Mononuclear cell (primary cell): ENCODE results near the gene STRBP. TPM values are rescaled to one million over a fixed set of nuclear protein-coding genes. Genes with fewer than 3 reads are reported as not detected.

Source experiments
- H3K27me3 ChIP-seq: 2 replicates; pipeline ENCODE4 v1.6.0; 2011; ENCODE audit warnings: low read length, control low read depth; ENCODE audit not compliant: insufficient read depth
- H3K4me1 ChIP-seq: 2 replicates; pipeline ENCODE4 v1.5.1; 2011; ENCODE audit warnings: mild to moderate bottlenecking, low read length, control low read depth; ENCODE audit not compliant: insufficient read depth
- H3K4me3 ChIP-seq: 2 replicates; pipeline ENCODE4 v1.5.1; 2011; ENCODE audit warnings: mild to moderate bottlenecking, low read length, moderate library complexity
- H3K9me3 ChIP-seq: 2 replicates; pipeline ENCODE4 v1.5.1; 2011; ENCODE audit warnings: low read depth, mild to moderate bottlenecking, control low read depth, low read length
- total RNA-seq: library from RNA; depleted of rRNA; stranded (reverse); fragments of >200 nt; gene quantifications from one replicate; pipeline ENCODE4 v1.2.3, GENCODE V29; 2012

Gene STRBP
- total RNA-seq, 1 donor = 13.6 TPM

DNA sequence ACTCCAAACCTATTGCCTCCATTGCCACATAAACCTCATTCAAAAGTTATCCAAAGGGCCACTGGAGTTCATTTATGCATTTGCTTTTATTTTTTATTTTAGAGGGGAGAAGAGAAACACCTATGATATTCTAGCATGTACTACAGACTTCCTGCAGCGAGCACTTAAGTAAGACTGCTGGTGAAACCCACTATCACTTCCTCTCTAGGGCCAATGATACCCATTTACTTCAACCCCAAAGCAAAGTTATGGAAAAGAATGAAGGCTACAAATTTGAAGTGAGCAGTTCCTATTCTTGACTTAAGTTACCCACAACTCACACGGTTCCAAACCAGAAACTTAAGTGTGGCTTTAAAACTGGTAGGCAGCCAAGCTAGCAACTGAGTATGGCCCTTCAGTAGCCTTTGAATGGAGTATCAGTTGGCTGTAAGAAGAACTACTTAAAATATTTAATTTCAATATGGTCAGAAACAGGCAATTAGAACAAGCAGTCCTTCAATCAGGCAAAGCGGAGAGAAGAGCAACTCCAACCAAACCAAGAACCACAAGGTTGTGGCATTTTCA lies 140.8 kb downstream of the STRBP start:
- H3K4me1 ChIP-seq = peaks cover 3% of the 10 kb centered on the region
- no peaks in the 10 kb centered on the region for H3K9me3 ChIP-seq
- H3K4me3 ChIP-seq = no peak overlapping the region
- no peaks in the 10 kb centered on the region for H3K27me3 ChIP-seq

DNA sequence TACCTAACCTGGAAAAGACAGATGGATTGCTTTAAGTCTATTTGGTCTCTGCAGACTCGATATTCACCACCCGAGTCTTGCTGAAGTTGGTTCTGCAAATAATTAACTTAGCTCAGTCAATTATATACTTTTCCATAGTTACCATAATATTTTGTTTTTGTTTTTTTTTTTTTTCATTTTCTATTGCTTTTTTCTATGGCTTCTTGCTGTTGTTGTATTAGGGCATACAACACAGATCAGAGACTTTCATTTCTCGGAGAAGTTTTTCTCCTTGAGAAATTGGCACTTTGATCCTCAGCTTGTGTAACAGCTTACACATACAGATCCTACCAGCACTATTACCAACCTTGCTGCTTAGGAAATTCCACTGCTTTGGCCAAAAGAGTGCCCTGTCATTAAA lies 146.9 kb downstream of the STRBP start:
- Histone ChIP-seq H3K27me3 (no peaks in the 10 kb centered on the region), H3K4me1 (no peaks in the 10 kb centered on the region), H3K9me3 (no peaks in the 10 kb centered on the region), H3K4me3 (no peak overlapping the region)

DNA sequence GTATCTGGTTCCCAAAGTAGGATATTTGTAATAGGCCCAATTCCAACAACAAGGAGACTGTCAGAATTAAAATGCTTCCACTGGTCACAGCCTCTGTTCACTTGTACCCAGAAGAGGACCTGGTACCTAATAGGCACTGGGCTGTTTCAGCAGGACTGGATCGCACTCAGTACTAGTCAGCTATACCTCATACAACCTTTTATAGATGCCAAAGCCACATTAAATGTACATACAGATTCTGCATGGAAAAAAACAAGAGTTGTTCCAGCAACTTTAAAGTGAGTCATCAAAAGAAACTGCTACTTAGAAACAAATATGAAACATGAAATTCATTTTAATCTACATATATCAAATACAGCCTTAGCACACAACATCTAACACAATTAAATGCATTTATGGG lies 147.4 kb downstream of the STRBP start:
- no peaks in the 10 kb centered on the region for H3K4me1 ChIP-seq
- no peaks in the 10 kb centered on the region for H3K9me3 ChIP-seq
- H3K27me3 ChIP-seq = no peaks in the 10 kb centered on the region
- no peak overlapping the region for H3K4me3 ChIP-seq

DNA sequence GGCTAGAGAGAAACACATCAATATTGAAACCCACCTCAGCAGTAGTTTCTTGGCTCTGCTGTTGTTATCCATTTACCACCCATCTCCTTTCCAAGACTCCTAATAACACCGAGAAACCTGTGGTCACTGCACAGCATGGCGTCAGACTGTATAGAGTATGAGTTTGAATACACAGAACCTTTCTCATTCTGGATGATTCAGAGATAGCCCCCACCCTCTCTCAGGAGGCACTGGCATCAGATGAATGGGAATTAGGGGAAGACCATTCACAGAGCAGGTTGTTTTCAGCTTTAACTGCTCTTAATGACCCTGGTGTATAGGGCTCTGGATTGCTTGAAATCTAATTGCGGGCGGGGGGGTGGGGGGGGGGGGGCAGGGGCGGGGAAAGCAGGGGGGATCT lies 148.3 kb downstream of the STRBP start:
- Histone ChIP-seq H3K27me3 (no peaks in the 10 kb centered on the region), H3K4me3 (no peak overlapping the region), H3K4me1 (no peaks in the 10 kb centered on the region), H3K9me3 (no peaks in the 10 kb centered on the region)

DNA sequence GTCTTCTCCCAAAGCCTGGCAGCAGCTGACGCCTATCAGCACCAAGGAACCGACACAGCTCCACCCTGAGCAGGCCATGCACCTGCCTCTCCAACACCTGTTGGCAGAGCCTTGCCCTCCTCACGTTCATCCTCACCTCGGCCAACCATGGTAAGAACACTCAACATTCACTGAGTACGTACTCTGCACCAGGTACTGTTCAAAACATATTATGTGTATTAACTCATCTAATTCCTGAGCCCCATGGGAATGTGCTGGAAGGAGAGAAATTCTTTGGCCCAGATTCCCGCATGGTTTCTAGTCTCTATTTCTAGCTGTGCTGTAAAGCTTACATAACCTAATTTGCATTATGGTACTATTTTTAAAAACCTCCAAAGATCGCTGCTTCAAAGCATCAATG lies 148.8 kb downstream of the STRBP start:
- no peaks in the 10 kb centered on the region for H3K9me3 ChIP-seq
- H3K4me1 ChIP-seq = no peaks in the 10 kb centered on the region
- no peak overlapping the region for H3K4me3 ChIP-seq
- no peaks in the 10 kb centered on the region for H3K27me3 ChIP-seq

DNA sequence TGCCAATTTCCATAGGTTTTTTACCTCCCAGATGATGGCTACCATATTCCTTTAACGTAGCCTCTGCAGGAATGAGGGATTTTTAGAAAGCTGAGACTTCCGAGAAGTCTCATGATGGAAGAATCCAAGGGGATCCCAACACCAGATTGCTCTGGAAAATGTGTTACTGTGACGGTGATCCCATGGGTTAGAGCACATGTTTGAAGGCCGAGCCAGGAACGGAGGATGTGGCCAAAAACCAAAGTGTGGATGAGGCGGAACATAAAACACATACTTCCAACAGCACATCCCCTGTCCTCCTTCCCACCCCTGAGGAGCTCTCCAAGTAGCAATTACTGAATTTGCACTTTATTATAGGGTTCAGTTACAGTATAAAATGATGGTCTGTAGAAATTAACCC lies 152.3 kb downstream of the STRBP start:
- no peaks in the 10 kb centered on the region for H3K4me1 ChIP-seq
- no peaks in the 10 kb centered on the region for H3K27me3 ChIP-seq
- no peaks in the 10 kb centered on the region for H3K9me3 ChIP-seq
- no peak overlapping the region for H3K4me3 ChIP-seq

DNA sequence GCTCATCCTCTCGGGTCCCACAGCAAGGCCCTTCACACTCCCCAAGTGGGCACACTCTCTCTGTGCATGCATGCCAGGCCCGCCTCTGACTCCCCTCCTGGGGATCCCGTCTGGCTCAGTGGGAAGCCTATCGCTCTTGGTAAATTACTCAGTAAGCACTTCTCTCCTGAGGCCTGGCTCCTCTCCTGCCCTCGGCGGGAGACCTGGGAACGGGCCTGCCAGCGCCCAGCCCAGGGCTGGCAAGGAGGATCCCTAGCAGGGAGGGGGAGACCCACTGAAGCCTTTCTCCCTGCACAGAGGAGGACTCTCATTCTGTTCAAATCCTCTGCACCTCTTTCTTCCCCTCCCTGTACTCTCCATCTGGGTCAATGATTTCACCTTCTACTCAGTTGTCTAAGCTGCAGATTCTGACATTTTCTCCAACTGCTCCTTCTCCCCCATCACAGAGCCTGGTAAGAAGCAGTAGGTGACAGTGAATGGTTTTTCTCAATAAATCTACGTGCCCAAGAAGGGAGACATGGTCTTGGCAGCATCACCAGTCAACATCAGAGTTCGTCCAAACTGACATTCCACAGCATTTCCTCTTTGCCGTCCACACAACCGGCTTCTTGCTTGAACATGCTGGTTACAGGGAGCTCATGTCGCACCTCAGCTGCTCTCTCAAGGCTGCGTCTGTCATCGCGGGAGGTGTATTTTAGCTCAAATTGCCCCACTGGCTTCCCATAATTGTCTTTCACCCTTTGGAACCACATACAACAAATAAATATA lies 153.1 kb downstream of the STRBP start:
- no peaks in the 10 kb centered on the region for H3K9me3 ChIP-seq
- H3K4me3 ChIP-seq = no peak overlapping the region
- no peaks in the 10 kb centered on the region for H3K4me1 ChIP-seq
- no peaks in the 10 kb centered on the region for H3K27me3 ChIP-seq

DNA sequence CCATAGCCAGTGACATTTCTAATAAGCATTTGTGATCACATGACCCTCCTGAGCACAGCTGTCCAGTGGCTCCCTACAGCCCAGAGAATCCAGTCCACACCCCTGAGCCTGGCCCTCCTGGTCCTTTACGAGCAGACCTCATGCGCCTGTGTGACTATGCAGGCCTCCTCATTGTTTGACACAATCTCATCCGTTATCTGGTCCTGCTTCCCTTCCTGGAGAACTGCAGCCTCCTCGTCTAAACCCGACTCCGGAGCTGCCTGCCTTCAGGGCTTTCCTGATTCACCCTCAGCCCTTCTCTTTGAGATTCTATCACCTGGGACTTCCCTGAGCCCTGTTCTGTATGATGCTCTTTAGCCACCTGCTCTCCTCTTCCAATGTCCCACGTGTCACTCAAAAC lies 155.2 kb downstream of the STRBP start:
- no peaks in the 10 kb centered on the region for H3K4me1 ChIP-seq
- H3K27me3 ChIP-seq = no peaks in the 10 kb centered on the region
- no peak overlapping the region for H3K4me3 ChIP-seq
- no peaks in the 10 kb centered on the region for H3K9me3 ChIP-seq

DNA sequence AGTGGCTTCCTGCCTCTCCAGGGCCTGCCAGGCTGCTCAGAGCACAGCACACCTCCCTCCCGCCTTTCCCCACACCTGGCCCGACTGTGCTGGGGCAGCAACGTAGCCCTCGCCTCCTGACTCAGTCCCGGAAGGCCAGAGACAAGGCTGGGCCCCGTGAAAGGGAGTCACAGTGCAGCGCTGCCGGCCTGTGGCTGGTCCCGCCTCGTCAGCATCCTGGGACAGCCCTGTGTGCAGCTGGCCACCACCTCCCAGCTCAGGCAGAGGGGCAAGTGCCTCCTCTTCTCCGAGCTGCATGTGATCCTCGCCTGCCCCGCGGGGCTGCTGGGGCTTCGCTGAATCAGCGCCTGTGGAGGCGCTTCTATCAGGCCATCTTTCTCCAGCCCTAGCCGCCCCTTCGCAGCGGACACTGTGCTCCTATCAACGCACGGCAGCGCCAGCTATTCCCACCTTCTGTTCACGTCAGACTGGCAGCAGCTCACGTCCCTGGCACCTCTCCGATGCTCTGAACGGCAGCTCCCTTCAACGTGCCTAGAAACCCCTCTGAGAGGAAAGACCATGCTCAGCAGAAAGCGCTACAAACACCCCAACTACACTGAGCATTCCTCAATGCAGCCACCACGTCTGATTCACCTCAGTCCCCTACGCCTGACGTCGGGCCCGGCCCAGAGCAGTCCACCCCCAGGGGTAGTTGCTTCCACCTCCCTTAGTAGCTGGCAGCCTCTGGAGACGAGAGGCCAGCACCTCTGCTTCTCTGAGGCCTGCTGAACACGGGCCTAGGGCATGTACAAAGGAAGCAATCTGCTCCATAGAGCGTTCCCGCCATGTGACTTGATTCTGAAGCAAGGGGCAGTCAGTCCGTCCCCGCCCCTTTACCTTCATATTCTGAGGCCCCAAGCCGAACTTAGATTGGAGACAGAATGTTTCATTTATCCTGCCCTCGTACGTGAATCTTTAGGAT lies 156.1 kb downstream of the STRBP start:
- Histone ChIP-seq H3K4me3 (no peak overlapping the region), H3K4me1 (no peaks in the 10 kb centered on the region), H3K9me3 (no peaks in the 10 kb centered on the region), H3K27me3 (no peaks in the 10 kb centered on the region)

DNA sequence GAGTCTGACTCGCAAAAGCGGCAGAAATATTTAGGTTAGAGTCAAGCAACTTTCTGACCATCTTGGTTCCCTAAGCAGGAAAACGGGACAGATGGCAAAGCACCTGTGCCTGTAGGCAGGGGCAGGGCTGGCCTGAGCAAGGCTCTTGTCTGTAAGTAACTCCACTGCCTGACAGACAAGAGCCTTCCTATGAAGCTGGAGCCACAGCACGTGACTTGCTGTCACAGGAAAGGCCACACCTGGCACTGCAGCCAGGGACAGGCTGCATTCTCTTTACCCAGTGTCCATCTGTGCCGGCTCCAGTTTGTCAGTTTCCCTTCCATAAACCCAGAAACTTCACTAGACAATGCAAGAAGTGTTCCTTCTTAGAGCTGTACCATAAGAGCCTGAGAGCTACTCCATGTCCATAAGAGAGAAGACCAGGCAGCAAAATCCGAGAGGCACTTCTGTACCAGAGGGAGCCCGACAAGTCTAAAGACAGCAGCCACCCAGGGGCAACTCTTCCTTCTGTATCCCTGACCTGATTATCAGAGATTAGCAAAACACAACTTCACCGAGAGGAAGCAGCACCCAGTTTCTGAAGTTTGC lies 156.9 kb downstream of the STRBP start:
- Histone ChIP-seq H3K9me3 (no peaks in the 10 kb centered on the region), H3K4me1 (no peaks in the 10 kb centered on the region), H3K4me3 (no peak overlapping the region), H3K27me3 (no peaks in the 10 kb centered on the region)

DNA sequence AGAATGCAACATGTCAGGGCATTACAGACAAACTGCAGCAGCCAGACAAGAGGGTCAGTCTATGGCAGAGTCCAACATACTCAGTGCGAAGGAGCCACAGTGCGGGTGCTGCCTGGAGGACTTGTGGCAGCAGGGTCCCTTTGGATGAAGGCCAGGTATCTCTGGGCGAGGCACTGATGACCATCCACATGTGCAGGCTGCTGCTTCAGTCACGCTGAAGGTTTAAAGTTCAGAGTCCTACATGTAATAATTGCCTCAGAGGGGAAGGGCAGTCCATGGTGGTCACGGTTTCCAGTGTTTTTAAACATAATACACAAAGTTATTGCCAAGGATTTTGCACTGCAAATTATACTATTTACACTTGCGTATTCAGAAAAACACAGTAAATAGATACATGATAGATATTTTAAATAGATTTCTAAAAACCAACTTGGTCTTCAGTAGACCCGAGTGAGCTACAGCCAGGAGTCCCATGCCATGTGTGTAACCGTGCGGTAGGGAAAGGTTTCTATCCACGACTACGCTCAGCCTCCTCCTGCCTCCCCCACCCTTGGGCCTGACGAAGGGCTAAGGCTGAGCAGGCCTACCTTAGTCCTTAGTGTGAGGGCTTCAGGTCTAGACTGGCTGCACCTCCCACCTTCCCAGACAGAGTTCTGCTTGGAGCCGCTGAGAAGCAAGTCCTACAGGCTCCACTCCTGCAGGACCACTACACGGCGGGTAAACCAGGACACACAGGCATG lies 158.7 kb downstream of the STRBP start:
- Histone ChIP-seq H3K9me3 (no peaks in the 10 kb centered on the region), H3K27me3 (no peaks in the 10 kb centered on the region), H3K4me3 (no peak overlapping the region), H3K4me1 (no peaks in the 10 kb centered on the region)

DNA sequence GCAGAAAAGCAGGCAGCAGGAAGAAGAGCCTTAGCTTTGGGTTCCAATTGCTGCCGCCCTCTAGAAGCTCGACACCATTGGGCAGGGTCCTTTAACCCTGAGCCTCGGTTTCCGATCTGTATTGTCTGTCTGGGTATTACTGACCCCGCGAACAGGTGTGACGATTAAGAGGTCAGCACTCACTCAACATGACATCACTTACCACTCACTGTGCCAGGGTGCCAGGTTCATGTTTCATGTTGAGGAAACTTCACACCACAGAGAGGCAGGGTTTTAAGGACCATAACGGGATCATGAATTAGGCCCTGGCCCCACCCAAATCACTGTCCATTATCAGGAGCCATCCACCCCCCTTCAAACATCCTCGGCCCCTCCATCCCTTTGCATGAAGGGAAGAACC lies 159.4 kb downstream of the STRBP start:
- Histone ChIP-seq H3K4me3 (no peak overlapping the region), H3K4me1 (no peaks in the 10 kb centered on the region), H3K9me3 (no peaks in the 10 kb centered on the region), H3K27me3 (no peaks in the 10 kb centered on the region)

DNA sequence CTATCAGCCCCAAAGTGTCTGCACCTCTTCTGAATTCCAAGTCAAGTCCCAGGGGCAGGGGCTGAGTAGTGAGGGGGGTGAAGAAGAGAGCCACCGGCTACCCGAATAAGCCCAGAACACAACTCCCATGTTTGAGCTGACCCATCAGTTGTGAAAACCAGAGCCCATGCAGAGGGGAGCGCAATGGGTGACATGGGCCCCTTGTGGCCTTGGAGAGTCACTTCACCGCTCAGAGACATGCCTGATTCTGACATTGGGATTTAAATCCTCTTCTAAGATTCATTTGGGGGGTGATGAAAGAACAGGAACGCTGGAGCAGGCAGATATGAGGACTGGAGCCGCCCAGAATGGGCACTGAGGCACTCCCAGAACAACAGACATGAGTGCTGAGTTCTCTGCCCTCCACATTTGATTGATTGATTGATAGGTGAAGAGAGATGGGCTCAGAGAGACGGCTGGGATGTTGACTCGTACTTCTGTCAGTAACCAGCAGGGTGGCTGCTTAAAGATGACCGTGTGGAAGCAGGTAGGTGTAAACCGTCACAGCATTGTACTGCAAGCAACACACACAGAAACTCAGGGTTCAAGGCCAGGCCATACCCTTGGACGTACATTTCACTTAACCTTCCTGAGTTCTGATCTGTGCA lies 160.6 kb downstream of the STRBP start:
- H3K27me3 ChIP-seq = no peaks in the 10 kb centered on the region
- no peak overlapping the region for H3K4me3 ChIP-seq
- H3K4me1 ChIP-seq = no peaks in the 10 kb centered on the region
- no peaks in the 10 kb centered on the region for H3K9me3 ChIP-seq

DNA sequence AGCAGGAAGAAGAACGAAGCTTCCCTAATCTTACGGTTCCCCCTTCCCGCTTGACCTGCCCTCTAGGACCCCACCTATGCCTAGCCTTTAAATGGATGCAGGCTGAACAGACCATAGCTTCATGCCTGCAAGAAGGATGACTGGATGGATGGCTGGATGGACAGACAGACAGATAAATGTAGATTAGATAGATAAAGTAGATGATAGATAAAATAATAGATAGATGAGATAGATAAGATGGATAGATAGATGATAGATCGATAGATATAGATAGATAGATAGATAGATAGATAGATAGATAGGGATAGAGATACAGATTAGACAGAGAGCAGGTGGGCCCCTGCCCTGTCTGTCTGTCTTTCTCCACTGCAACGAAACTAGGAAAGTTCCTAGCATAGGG lies 162.9 kb downstream of the STRBP start:
- H3K27me3 ChIP-seq = no peaks in the 10 kb centered on the region
- H3K4me1 ChIP-seq = no peaks in the 10 kb centered on the region
- H3K4me3 ChIP-seq = no peak overlapping the region
- H3K9me3 ChIP-seq = no peaks in the 10 kb centered on the region
